GM13976 (cell line): ENCODE results near the gene FEM1C.

ENCODE experiments used
- DNase-seq: peaks from one replicate; pipeline ENCODE4 v3.0.0; 2012; ENCODE audit warnings: low spot score
- in situ Hi-C: fragments of 300-500 bp; cut with MboI; formaldehyde crosslinking; loops from one replicate; pipeline ENCODE4 v1.12.0; 2022; ENCODE audit warnings: low sequenced_read_pairs, mixed read lengths, inconsistent platforms; ENCODE audit not compliant: unreplicated experiment
- TF ChIP-seq, protein P1 (sequence below): IDR thresholded peaks from 2 replicates; pipeline ENCODE4 v1.5.1; 2012; ENCODE audit warnings: borderline replicate concordance, mild to moderate bottlenecking; ENCODE audit not compliant: insufficient read depth; ENCODE audit errors: extremely low read depth, missing control alignments, control extremely low read depth

The FEM1C gene

DNA sequence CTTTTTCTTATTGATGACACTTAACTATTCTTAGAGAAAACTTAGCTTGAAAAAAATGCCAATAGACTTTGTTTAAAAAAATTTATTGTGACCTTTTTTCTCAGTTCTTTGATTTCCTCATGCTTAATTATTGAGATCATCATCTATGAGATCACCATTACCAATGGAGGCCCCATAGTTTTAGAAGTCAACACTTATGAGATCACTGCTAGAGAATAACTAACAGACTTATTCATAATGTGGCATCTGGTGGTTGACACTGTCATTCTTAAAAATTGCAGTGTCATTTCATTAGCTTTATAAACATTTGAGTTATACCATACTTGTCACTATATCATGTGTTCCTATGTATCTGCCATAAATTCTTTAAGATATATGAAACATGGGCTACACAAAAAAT is 14.9 kb upstream of the FEM1C start:
- in situ Hi-C loops = no loop called here
- TF ChIP-seq, protein P1, sequence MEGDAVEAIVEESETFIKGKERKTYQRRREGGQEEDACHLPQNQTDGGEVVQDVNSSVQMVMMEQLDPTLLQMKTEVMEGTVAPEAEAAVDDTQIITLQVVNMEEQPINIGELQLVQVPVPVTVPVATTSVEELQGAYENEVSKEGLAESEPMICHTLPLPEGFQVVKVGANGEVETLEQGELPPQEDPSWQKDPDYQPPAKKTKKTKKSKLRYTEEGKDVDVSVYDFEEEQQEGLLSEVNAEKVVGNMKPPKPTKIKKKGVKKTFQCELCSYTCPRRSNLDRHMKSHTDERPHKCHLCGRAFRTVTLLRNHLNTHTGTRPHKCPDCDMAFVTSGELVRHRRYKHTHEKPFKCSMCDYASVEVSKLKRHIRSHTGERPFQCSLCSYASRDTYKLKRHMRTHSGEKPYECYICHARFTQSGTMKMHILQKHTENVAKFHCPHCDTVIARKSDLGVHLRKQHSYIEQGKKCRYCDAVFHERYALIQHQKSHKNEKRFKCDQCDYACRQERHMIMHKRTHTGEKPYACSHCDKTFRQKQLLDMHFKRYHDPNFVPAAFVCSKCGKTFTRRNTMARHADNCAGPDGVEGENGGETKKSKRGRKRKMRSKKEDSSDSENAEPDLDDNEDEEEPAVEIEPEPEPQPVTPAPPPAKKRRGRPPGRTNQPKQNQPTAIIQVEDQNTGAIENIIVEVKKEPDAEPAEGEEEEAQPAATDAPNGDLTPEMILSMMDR = no peak
- no peak for DNase-seq

DNA sequence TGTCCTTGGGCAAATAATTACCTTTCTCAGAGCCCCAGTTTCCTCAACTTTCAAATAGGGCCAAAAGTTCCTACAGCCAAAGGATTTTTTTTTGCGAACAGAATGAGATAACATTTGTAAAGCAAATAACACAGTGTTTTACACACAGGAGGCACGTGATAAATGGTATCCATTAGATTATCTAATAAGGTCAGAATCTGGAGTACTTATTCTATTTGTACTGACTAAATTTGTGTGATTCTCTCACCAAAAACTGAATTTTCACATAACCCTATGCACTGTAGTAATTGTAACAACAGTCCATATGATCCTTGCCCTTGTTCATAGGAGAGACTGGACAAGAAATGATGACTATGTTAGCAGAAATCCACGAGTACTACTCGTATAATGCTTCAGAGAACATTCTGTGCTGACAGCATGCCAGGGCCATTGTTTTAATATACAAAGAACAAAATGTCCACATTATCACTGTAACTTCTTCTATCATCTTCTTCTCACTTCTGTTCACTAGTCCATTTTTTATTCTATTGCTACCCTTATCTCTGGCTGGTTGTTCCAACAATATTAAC is 13.9 kb upstream of the FEM1C start:
- no peak for DNase-seq
- in situ Hi-C loops = no loop called here
- TF ChIP-seq, protein P1 = no peak

DNA sequence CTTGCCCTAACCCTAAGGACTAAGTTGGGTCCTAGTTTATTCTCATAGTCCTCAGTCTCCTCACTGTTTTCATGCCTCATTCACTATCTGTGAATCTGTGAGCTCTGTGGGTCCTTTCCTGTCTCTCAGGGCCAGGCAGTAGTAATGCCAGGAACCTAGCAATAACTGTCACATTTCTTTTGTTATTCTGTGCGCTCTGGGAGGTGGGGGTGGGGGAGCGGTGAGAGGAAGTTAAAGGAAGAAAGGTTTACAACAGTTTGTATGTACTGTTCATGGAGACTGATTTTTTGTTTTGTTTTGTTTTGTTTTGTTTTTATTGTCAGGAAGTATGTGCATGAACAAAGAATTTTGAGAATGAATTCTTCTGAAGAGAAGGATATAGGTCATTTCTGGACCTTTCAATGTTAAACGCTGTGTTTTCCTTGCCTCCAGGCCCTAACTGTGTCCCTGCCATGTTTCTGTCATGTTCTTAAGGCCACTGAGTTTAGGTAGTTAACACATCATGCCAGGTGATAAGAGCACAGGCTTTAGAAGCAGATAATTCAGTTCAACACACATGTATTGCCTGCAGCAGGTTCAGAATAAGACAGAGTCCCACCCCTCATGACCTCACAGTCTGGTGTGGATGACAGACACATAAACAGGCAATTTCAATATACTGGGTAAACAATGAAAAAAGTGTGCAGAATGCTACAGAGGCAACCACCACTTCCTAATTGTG is 13.3 kb upstream of the FEM1C start:
- in situ Hi-C loops = no loop called here
- TF ChIP-seq, protein P1 = no peak
- DNase-seq = no peak

DNA sequence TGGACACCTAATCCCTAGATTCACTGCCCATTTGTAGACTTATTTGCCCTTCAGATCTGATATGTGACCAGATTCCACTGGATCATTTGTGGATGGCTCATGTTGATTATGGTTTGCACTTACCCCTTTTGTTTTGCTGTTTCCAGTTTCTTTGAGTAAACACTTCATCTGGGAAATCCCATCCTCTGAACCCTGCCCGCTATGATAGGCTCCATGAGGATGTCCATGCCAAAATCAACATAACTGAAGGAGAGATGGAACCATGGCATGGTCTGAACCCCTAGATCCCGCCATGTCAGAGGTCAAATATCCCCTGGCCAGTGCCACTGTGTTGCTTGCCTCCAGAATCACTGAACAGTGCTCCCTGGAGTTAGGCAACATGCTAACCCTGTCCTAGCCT is 11.7 kb upstream of the FEM1C start:
- TF ChIP-seq, protein P1 = no peak
- in situ Hi-C loops = no loop called here
- no peak for DNase-seq

DNA sequence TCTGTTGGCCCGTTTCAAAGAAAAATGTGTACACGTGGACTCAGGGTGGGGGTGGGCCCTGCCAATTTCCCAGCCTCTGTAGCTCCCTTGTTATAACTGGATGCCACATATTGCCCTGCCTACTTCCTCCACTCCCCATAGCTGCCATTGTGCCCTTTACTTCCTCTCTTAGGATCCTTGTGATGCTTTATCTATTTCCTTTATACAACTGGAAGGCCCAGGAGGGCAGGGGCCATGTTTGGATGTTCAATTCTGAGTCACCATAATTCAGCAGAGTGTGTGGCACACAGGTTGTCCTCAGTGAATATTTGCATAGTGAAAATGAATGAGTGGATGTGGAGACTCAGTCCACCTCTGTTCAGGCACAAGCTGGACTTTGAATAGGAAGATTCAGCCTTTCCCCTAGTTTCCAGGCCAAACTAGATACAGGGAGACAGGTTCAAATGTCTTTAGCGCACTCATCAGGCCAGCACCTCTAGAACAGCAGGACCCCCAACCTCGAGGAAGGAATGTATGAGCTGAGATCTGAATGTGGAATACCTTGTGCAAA is 10.6 kb upstream of the FEM1C start:
- TF ChIP-seq, protein P1 = no peak
- DNase-seq = no peak
- in situ Hi-C loops = no loop called here

DNA sequence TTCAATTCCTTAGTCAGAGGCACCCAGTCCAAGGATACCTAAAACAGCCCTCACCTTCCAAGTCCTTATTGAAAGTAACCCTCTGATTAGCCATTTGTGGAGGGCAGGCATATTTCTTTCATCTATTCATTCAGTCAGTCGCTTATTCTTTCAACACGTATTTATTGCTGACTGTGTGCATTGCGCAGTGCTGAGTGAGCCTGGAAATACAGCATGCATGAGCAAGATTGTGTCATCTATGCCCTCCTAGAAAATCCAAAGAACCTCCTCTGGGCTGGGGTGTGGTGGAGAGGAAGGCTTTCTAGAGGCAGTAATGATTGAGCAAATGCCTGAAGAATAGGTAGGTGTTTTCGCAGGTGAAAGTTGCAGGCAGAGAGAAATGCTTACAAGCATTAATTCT is 8.5 kb upstream of the FEM1C start:
- TF ChIP-seq, protein P1 = no peak
- DNase-seq = no peak
- in situ Hi-C loops = no loop called here
